HCT116 (cell line): Measurements from ENCODE around the gene CXCR4. TPM values are rescaled to one million over a fixed set of nuclear protein-coding genes. Genes with fewer than 3 reads are reported as not detected.

Experiments
- ATAC-seq: fragments of 200-7000 bp; cut with Tn5 transposase; 2 replicates; pipeline ENCODE4 v1.9.1; 2020; ENCODE audit warnings: mild to moderate bottlenecking, moderate library complexity
- BruUV-seq: library from RNA; stranded (reverse); fragments of 400-500 nt; replicated peaks from 2 replicates; lab custom pipeline; 2021; lab: Mats Ljungman, UMichigan
- CTCF ChIA-PET: fragments of 300-600 bp; sonication (Branson Sonifier 250); formaldehyde crosslinking; loops from one replicate; lab custom pipeline; 2021; ENCODE audit warnings: antibody characterized with exemption; lab: Charles Lee
- POLR2A ChIA-PET: fragments of 300-600, 350-600 bp; sonication (Branson Sonifier 250); formaldehyde crosslinking; loops from one replicate; lab custom pipeline; 2021; ENCODE audit warnings: antibody characterized with exemption; lab: Charles Lee
- RAD21 ChIA-PET, 2 experiments: fragments of 300-600 bp; sonication (Branson Sonifier 250); formaldehyde crosslinking; loops; one replicate each; lab custom pipeline; 2023; ENCODE audit warnings: low total read pairs in 2 of 2; ENCODE audit not compliant: uncharacterized antibody in 2 of 2, unreplicated experiment in 2 of 2, low non-redundant PET in 1 of 2; lab: Charles Lee
- DNase-seq: peaks from one replicate; pipeline ENCODE4 v3.0.0-alpha.2; 2010; ENCODE audit warnings: low read depth, low spot score
- H2AFZ ChIP-seq: fragments of 200-600 bp; shearing (Covaris generic), sonication (generic); 2 replicates; pipeline ENCODE4 v1.6.1; 2017; ENCODE audit warnings: low read depth, mixed run types, mixed read lengths, antibody characterized with exemption, low read length; ENCODE audit not compliant: poor library complexity, severe bottlenecking
- H3K27ac ChIP-seq: 2 replicates; pipeline ENCODE4 v1.5.1; 2012; ENCODE audit warnings: low read depth, low read length
- H3K27me3 ChIP-seq: fragments of 200-600 bp; sonication (generic); 2 replicates; pipeline ENCODE4 v1.6.1; 2016; ENCODE audit warnings: mixed run types, low read length, mixed read lengths; ENCODE audit not compliant: insufficient read depth
- H3K36me3 ChIP-seq, 2 experiments: fragments of 200-500 bp in 1 of 2; fragments of 200-600 bp in 1 of 2; sonication (Bioruptor generic) in 1 of 2; sonication (generic) in 1 of 2; 2 replicates each; pipeline versions ENCODE4 v1.5.1 to v1.6.1; 2014 to 2016; ENCODE audit warnings: low read length in 2 of 2, inconsistent platforms in 1 of 2, mixed read lengths in 1 of 2, mixed run types in 1 of 2; ENCODE audit not compliant: insufficient read depth in 2 of 2, control insufficient read depth in 1 of 2
- H3K4me1 ChIP-seq, 2 experiments: fragments of 200-600 bp in 1 of 2; sonication (generic) in 1 of 2; 2 replicates each; pipeline versions ENCODE4 v1.5.1 to v1.6.1; 2012 to 2017; ENCODE audit warnings: low read length in 2 of 2, inconsistent platforms in 1 of 2, mild to moderate bottlenecking in 1 of 2, mixed read lengths in 1 of 2, mixed run types in 1 of 2, moderate library complexity in 1 of 2; ENCODE audit not compliant: insufficient read depth in 2 of 2, control insufficient read depth in 1 of 2
- H3K4me2 ChIP-seq: fragments of 200-600 bp; sonication (generic); 2 replicates; pipeline ENCODE4 v1.6.1; 2017; ENCODE audit warnings: mixed run types, low read length, mixed read lengths
- H3K4me3 ChIP-seq, 2 experiments: fragments of 200-600 bp in 1 of 2; sonication (generic) in 1 of 2; replicated peaks in 1 of 2; 2 replicates each; pipeline ENCODE4 v1.5.1; 2011 to 2016; ENCODE audit warnings: low read length in 2 of 2, control low read depth in 1 of 2, low read depth in 1 of 2, mild to moderate bottlenecking in 1 of 2, mixed read lengths in 1 of 2, mixed run types in 1 of 2
- H3K79me2 ChIP-seq: fragments of 200-600 bp; sonication (generic); 2 replicates; pipeline ENCODE4 v1.6.1; 2017; ENCODE audit warnings: mild to moderate bottlenecking, mixed run types, low read length, moderate library complexity, mixed read lengths; ENCODE audit not compliant: insufficient read depth
- H3K9ac ChIP-seq: fragments of 200-600 bp; sonication (generic); 2 replicates; pipeline ENCODE4 v1.6.1; 2016; ENCODE audit warnings: low read length, mixed read lengths
- H3K9me2 ChIP-seq: fragments of 200-600 bp; sonication (generic), shearing (Covaris generic); 2 replicates; pipeline ENCODE4 v1.6.1; 2017; ENCODE audit warnings: mixed run types, mild to moderate bottlenecking, moderate library complexity; ENCODE audit not compliant: insufficient read depth
- H3K9me3 ChIP-seq, 2 experiments: fragments of 200-500 bp in 1 of 2; fragments of 200-600 bp in 1 of 2; sonication (Bioruptor generic) in 1 of 2; sonication (generic) in 1 of 2; 2 replicates each; pipeline ENCODE4 v1.6.1; 2014 to 2017; ENCODE audit warnings: low read length in 2 of 2, mixed read lengths in 2 of 2, inconsistent platforms in 1 of 2, low read depth in 1 of 2, mild to moderate bottlenecking in 1 of 2, mixed run types in 1 of 2, moderate library complexity in 1 of 2; ENCODE audit not compliant: control insufficient read depth in 1 of 2, insufficient read depth in 1 of 2
- H4K20me1 ChIP-seq: fragments of 200-600 bp; sonication (generic), shearing (Covaris generic); 2 replicates; pipeline ENCODE4 v1.6.1; 2017; ENCODE audit warnings: mixed run types, mild to moderate bottlenecking, moderate library complexity; ENCODE audit not compliant: insufficient read depth
- TCF7L2 ChIP-seq: IDR thresholded peaks from 2 replicates; pipeline ENCODE4 v1.7.0; 2011; ENCODE audit warnings: borderline replicate concordance, inconsistent platforms; ENCODE audit not compliant: insufficient read depth, insufficient read length; ENCODE audit errors: extremely low read depth
- ZFX ChIP-seq: fragments of 450-650 bp; IDR thresholded peaks from 2 replicates; pipeline ENCODE4 v1.6.1; 2017
- ZNF274 ChIP-seq: fragments of 200-500 bp; sonication (Bioruptor generic); IDR thresholded peaks from 2 replicates; pipeline ENCODE4 v1.6.1; 2014; ENCODE audit warnings: mild to moderate bottlenecking, low read depth, low read length, inconsistent platforms
- intact Hi-C: fragments of 100-400 bp; cut with micrococcal nuclease; formaldehyde crosslinking; loops from 2 replicates; pipeline ENCODE4 v1.10.0; 2022
- total RNA-seq: library from RNA; stranded (reverse); gene quantifications from one replicate; pipeline ENCODE4 v1.2.1, GENCODE V29; 2021; ENCODE audit not compliant: unreplicated experiment
- TF ChIP-seq, protein P1 (sequence below): IDR thresholded peaks from 2 replicates; pipeline ENCODE4 v1.6.1; 2012; ENCODE audit warnings: low read depth

Gene CXCR4
- total RNA-seq, 1 experiment from 2014 or later: 1.3 TPM

GRCh38 chr2:136111711-136112110 lies 6.2 kb downstream of the CXCR4 start:
- H3K4me2 ChIP-seq: no peak overlapping the region
- no peak overlapping the region for H2AFZ ChIP-seq
- DNase-seq (no peak), ATAC-seq (no peak)
- peaks cover 59% of the 10 kb centered on the region for H3K27me3 ChIP-seq
- ChIA-PET RAD21 (no interaction called here), POLR2A (no interaction called here), CTCF (no interaction called here)
- no peak overlapping the region for H3K27ac ChIP-seq
- H3K36me3 ChIP-seq: no peaks in the 10 kb centered on the region
- H3K4me3 ChIP-seq: no peak overlapping the region
- H3K79me2 ChIP-seq: no peaks in the 10 kb centered on the region
- BruUV-seq: no TSS peak
- intact Hi-C loops: loop anchor here (10.0 kb wide), 1 partner anchor 197 kb away; no protein-coding TSS in a partner anchor
- H3K9me3 ChIP-seq: no peaks in the 10 kb centered on the region
- H3K9ac ChIP-seq: no peak overlapping the region
- H3K4me1 ChIP-seq: peaks cover 6 to 12% of the 10 kb centered on the region in 2 experiments; a peak in 3 of 4 replicates
- H3K9me2 ChIP-seq: no peaks in the 10 kb centered on the region
- no peaks in the 10 kb centered on the region for H4K20me1 ChIP-seq
- TF ChIP-seq, protein P1, sequence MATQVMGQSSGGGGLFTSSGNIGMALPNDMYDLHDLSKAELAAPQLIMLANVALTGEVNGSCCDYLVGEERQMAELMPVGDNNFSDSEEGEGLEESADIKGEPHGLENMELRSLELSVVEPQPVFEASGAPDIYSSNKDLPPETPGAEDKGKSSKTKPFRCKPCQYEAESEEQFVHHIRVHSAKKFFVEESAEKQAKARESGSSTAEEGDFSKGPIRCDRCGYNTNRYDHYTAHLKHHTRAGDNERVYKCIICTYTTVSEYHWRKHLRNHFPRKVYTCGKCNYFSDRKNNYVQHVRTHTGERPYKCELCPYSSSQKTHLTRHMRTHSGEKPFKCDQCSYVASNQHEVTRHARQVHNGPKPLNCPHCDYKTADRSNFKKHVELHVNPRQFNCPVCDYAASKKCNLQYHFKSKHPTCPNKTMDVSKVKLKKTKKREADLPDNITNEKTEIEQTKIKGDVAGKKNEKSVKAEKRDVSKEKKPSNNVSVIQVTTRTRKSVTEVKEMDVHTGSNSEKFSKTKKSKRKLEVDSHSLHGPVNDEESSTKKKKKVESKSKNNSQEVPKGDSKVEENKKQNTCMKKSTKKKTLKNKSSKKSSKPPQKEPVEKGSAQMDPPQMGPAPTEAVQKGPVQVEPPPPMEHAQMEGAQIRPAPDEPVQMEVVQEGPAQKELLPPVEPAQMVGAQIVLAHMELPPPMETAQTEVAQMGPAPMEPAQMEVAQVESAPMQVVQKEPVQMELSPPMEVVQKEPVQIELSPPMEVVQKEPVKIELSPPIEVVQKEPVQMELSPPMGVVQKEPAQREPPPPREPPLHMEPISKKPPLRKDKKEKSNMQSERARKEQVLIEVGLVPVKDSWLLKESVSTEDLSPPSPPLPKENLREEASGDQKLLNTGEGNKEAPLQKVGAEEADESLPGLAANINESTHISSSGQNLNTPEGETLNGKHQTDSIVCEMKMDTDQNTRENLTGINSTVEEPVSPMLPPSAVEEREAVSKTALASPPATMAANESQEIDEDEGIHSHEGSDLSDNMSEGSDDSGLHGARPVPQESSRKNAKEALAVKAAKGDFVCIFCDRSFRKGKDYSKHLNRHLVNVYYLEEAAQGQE: no peak

DNA sequence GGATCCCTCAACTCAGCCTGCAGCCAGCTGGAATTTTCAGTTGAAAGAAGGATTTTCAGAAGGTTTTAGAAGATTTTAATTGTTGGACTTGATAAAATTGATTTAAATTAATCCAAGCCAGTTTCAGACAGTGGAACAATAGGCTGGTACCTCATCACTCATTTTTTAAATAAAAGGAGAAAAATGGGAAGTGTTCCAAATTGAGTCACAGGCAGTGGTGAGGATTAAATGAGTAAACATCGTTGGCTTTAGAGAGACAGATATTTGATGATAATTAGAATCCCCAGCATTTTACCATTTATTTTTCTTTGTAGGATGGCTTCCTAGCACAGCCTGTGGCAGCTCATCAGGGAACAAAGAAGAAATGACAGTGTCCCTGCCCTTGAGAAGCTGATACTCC lies 7.4 kb downstream of the CXCR4 start:
- no peak overlapping the region for H3K4me3 ChIP-seq
- ChIA-PET CTCF (no interaction called here), RAD21 (no interaction called here), POLR2A (no interaction called here)
- no peaks in the 10 kb centered on the region for H3K9me2 ChIP-seq
- peaks cover 48% of the 10 kb centered on the region for H3K27me3 ChIP-seq
- intact Hi-C loops: loop anchor here (10.0 kb wide), 1 partner anchor 196 kb away; no protein-coding TSS in a partner anchor
- H3K79me2 ChIP-seq: no peaks in the 10 kb centered on the region
- no peak overlapping the region for H3K9ac ChIP-seq
- TF ChIP-seq TCF7L2 (no peak), ZFX (no peak), ZNF274 (no peak)
- TF ChIP-seq, protein P1: no peak
- TF ChIP-seq, all 23 proteins: peak for 0
- H4K20me1 ChIP-seq: no peaks in the 10 kb centered on the region
- no peaks in the 10 kb centered on the region for H3K36me3 ChIP-seq
- BruUV-seq: no TSS peak
- no peak overlapping the region for H2AFZ ChIP-seq
- no peaks in the 10 kb centered on the region for H3K9me3 ChIP-seq
- H3K4me1 ChIP-seq: peaks cover 0 to under 1% of the 10 kb centered on the region in 2 experiments; a peak in 1 of 4 replicates
- no peak overlapping the region for H3K27ac ChIP-seq
- DNase-seq (no peak), ATAC-seq (no peak)
- no peak overlapping the region for H3K4me2 ChIP-seq
